Dedifferentiated amniotic fluid mesenchymal stem cell (primary cell): ENCODE results near the gene NEK6.

Experiments
- DNase-seq: peaks from one replicate; pipeline ENCODE4 v3.0.0-alpha.2; 2016; ENCODE audit errors: extremely low spot score

Gene NEK6

DNA sequence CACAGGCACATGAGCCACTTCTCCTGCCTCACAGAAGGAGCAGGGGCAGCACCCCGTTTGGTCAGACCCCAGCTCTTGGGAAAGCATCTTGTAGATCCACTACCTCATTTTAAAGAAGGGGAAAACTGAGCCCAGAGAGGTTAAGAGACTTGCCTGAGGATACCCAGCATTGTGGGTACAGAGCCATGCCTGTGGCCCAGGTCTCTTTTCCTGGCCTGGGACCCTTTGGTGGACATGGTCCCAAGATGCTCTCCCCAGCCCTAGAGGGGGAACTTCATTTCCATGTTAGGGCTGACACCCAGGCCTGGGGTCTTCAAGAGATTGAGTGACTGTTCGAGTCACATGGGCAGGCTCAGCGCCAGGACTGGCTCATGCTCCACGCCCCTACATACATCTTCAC lies 64.2 kb downstream of the NEK6 start:
- DNase-seq, result no peak

DNA sequence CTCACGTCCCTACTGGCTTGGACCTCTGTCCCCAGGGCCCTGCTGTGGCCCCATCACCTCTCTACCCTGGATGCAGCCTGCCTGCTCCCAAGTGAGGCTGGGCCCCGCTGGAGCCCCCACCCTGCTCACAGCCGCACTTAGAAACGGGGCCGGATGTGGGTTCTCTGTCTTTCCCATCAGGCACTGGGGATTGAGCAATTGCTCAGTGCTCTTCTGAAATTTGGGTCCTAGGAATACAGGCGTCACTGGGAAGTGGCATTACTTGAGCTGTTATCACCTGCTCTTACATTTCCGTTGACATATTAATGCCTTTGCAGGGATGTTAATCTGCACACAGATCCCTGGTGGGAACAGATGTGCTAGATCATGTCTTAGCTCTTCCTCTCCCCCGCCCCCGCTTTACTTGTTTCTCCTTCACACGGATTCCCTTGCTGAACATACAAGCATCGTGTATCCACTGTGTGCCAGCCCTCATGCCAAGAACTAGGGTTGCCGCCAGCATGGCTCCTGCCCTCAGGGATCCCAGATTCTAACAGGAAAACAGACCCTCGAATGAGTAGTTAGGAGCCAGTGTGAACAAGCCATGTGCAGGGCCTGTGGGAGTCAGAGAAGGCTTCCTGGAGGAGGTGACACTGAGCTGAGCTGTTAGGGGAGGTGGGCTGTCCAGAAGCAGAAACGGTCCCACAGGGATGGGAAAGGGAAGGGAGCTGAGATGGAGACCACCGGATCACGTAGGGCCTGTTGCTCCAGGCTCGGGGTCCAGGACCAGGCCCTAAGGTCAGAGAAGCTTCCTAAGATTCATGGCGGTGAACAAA lies 65.1 kb downstream of the NEK6 start:
- DNase-seq, result no peak

DNA sequence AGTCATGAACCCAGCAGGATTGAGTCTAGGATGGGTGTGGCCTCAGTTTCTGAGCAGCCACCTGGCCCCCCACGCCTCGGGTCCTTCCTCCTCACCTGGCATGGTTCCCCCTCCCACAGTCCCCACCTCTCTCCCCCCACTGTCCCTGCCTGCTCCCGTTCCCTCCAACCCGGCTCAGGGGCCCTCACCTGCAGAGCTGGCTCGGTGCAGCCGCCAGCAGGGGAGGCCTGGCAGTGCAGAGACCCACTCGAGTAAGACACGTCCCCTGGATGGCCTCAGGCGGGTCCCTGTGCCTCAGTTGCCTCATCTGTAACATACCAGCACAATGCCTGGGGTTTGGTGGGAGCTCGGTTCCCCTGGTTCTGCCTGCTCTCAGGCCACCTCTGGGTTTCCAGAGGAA lies 66.2 kb downstream of the NEK6 start:
- DNase-seq, result no peak

DNA sequence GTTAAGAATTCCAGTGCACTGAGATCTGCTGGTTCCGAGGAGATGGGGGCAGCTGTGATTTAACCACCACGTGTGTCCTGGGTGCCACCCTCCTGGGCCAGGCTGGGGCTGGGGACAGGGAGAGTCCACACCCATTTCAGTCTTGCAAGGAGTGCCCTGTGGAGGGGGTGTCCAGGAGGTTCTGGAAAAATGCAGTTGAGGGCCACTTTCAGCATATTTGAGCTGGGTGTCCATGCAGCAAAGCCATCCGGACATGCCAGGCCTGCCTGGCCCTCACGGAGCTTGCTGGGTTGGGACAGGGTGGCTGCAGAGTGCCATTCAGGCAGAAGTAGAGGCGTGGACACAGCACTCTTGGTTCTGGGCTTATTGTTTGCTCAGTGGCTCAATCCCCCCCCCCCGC lies 68.1 kb downstream of the NEK6 start:
- no peak for DNase-seq

DNA sequence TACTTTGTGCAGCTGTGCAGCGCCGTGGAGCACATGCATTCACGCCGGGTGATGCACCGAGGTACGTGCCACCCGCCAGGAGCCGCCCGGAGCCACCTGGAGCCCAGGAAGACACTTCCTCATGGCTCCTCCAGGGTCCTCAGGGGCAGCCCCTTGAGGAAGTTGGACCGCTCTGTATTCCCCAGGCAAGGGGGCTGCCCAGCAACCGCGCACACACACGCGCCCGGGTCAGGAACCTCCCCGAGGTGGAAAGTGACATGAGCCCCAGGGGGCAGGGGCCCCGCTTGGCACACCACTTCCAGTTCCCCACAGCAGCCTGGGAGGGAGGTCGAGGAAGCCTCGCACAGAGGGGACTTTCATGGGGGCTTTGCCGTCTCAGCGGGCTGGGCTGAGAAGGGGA lies 68.6 kb downstream of the NEK6 start:
- DNase-seq, result no peak

DNA sequence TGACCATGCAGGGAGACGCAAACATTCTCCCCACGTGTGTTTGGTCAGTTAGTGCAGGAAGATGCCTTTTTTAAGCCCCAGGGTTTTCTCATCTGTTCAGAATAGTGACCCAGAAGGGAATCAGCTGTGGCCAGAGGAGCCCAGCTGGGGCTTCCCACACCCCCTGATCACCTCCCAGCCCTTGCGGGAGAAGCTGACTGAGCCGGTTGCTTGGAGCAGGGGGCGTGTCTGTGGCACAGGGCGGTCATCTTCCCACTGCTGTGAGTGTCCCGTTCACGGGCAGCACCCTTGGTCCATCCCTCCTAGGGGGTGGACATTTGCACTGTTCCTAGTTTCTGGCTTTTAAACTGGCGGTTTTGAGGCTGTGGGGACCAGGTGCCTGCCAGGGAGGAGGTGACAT lies 69.7 kb downstream of the NEK6 start:
- no peak for DNase-seq

DNA sequence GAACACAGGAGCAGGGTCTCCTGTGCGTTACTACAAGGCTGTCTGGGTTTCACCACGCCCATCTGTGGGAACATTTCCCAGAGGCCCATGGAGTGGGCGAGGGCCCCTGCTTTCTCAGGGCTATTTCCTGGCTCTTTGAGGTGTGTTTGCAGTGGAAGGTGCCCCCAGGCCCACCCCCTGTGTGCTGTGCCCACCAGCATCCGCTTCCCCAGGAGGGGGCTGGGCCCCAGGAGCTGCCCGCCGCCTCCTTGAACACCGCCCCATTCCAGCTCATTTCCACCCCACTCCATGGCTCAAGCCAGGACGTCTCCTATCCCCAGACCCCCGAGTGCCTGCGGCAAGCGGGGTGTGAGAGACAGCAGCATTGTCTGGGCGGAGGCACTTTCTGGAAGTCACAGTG lies 70.5 kb downstream of the NEK6 start:
- no peak for DNase-seq

DNA sequence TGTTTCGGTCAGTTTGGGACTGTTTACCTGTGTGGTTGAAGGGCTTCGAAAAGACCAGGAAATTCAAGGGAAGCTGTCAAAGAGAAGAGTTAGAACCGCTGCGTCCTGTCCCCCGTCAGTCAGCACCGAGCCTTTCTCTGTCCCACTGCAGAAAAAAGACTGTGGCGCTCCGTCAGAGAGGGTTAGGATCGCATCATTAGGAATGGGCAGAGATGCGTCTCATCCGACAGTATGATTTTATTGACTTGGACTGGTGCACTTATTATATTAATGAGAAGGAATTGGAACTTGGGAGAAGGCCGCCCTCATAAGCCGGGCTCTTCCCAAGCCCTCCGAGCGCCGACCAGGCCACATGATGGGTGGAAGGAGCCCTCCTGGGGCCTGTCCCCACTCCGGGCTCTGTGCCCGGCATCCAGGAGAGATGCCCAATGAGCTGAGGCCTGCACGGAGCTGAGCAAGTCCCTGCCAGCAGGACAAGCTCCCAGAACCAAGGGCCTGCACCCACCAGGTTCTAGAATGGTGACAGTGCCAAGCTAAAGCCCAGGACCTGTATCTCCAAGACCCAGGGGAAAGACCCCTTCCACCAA lies 71.5 kb downstream of the NEK6 start:
- no peak for DNase-seq

DNA sequence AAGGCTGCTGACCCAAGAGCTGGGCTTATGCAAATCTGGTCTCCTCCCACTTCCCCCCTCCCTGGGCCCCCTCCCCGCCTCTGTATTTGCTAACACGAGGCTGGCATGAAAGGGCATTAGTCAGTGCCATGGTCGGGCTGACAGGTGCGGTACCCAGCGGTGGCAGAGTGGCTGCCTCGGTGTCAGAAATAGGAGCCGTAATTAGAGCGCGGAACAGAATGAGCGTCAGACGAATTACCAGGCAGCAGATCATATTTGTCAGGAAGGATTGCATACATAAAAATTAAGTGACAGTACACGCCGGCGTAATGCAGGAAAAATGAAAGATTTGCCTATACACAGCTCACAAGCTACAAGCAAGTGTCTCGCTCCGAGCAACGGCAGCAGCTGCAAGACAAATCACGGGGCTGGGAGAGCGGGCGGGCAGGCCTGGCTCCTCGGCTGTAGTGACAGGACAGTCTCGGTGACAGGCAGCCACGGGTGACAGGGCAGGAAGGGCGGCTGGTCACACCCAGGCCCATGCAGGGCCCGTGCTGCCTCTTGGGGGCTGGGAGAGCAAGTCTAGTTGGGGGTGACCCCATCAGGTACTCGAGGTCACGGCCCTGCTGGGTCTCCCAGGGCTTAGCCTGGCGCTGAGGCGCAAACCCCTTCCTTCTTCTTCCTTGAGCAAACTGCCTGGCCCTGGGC lies 72.4 kb downstream of the NEK6 start:
- no peak for DNase-seq

DNA sequence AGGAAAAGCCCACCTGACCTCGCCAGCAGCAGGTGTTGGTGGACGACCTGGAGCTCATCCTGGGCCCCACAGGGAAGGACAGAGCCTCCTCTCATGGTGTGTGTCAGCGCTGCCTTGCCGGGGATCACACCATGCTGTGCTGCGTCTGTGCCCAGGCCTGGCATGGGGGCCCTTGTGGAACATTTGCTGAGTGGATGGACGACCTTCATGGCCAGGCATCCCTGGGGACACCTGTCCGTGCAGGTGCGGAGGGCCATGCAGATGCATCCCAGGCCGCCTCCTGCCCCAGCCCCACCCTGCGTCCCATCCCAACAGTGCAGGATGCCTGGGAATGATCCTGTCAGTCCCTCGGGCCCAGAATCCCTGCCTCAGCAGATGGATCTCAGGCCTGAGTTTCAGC lies 73.8 kb downstream of the NEK6 start:
- no peak for DNase-seq

DNA sequence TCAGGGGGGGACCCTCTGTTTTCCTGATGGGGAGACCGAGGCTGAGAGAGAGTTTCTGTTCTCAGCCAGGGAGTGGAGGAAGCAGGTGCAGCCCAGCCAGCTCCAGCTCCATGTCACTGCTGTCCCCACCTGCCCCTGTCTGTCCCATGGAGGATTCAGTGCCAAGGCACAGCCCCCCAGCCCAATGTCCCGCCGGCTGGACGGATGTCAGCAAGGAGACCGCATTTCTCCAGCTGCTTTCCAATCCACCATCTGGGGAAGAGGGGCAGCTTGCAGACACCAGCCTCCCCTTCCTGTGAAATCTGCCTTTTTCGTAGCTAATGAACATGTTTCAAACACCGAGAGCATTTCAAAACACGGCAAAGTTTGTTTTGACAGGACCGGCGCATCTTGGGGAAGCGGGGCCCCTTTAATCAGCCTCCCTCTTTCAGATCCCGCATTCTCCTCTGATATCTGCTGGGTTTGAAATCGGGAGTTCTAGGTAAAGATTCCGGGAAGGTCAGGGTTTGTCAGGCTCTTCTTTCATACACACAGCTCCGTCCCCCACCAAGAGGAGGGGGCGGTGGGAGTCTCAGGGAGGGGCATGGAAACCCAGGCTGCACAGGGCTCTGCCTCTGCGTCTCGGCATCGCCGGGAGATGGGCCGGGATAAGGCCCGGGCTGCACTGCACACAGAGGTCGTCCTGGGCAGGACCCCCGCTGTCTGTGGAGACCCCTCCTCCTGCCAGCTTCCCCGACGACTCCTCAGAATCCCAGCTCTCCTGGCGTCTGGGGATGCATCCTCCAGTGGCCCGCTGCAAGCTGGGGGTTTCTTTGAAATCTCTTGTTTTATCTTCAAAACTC lies 74.8 kb downstream of the NEK6 start:
- DNase-seq, result no peak

DNA sequence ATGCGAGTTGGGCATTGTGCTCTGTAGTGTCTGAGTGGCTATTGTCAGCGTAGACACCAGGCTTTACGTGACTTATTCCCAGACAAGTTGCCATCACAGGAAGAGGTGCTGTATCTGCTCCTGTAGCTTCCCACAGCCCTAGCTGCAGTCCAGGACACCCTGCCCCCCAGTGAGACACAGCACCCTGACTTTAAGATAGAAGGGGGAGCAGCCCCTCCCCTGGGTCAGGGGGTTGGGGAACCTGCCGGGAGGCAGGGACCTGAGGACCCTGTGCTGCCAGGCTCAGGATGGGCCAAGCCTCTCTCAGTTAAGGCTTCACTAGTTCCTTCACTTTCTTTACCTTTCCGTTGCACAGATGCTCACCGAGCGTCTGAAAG lies 75.4 kb downstream of the NEK6 start:
- DNase-seq, result no peak

DNA sequence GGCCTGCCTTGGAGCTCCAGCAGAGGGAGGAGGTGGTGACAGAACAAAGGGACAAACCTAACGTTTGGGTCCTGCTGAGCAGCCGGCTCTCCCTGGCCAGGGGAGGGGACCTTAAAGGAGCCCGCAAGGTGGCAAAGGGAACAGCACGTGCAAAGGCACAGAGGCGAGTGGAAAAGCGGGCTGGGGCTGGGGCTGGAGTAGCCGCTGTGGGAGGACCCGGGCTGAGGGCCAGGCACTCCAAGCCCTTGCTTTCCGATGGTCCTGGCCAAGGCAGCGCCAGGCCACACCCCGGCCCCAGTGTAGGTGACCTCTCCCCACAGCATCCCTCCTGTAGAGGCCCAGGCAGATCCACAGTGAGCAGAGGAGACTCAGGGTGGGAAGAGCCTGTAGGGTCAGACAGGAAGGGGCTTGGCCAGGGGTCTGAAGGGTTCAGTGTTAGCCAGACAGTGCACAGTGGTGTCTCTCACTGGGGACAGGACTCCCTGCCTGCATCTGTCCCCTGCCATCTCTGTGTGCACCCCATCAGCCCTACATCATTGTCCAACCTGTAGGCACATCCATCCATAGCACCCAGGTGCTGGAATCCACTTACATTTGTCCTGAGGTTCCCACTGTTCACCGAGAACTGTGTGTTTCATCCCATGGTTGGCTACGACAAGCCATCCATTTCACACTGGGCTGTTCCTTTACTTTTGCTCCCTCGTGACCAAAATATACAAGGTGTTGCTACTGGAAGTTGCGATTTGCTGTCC lies 77.0 kb downstream of the NEK6 start:
- no peak for DNase-seq

DNA sequence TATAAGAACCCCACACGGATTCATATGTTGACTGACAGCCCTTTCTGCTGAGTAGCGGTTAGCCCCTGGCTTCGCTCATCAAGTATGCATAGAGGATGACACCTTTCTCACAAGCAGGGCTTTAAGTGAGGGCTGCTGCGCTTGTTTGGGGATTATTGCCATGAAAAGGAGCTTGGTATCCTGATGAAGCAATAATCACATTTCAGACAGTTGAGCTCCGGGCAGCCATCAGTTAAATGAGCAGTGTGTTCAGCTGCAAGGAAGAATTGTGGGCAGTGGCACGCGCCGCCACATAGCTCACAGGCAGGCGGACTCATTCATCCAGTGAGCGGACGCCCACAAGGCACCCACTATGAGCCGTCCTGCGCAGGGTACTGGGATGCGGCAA lies 77.6 kb downstream of the NEK6 start:
- DNase-seq, result no peak

DNA sequence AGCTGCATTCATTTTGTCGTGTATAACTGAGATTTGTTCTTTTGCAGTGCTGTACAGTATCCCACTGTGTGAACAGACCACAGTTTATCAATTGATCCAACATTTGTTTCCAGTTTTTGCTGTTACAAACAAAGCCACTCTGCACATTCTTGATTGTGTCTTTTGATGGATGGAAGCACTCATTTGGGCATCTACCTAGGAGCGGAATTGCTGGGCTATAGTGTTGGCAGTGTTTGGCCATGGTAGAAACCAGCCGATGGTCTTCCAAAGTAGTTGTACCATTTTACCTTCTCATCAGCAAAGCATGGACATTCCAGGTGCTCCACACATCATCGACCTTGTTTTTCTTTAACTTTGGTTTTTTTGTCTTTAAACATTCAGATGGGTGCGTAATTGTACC lies 79.8 kb downstream of the NEK6 start:
- DNase-seq, result no peak

DNA sequence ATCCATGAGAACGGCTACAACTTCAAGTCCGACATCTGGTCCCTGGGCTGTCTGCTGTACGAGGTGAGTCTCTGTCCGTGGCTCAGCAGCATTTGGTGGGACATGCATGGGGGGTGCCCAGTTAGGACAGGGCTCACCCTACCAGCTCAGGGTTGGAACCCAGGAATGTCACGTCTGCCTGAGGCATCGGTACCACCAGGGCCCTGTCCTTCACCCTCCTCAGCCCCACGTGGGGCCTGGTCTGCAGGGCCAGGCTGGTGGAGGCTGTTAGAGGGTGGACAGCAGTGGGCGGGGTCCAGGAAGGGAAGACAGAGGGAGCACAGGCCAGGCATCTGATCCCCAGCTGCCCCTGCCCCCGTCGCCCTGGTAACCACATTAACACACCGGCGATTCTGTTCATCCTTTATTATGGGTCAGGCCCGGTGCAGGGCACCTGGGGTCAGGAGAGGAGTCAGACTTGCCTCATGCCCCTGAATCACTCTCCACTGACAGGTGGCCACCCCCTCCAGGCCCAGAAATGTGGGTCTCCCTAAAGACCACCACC lies 81.9 kb downstream of the NEK6 start:
- no peak for DNase-seq

DNA sequence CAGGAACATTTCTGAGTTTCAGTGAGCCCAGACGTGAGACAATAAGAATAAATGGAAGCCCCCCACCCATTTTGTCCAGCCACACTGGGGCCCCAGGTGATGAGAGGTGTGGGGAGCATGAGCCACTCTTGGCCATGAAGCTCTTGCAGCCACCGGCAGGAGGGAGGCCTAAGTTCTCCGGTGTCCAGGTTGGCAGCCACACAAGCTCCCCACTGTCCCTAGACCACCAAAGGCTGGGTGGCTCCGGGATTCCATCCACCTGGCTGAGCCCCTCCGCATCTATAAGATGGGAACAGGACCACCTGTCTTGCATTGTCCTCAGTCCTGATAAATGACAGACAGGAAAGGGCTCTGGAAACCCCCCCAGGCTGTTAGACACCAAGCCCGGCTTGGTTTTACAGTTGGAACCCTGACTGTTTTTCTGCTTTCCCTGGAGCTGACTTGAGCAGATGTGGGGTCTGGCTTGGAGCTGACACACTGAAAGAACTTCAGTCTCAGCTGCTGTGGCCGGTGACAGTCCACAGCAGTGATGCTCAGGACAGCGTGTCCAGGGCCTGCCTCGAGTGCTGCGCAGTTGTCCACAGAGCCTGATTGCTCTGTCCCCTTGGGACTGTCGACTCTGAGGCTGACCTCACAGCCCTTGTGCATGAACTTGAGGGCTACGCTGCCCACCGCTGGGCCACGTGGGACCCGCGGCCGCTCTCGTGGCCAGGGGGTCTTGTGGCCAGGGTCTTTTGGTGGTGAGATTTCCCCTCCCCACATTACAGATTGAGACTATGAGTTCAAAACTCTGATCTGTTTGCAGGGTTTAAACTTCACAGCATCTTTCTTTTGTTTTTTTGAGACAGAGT lies 82.7 kb downstream of the NEK6 start:
- DNase-seq, result no peak

DNA sequence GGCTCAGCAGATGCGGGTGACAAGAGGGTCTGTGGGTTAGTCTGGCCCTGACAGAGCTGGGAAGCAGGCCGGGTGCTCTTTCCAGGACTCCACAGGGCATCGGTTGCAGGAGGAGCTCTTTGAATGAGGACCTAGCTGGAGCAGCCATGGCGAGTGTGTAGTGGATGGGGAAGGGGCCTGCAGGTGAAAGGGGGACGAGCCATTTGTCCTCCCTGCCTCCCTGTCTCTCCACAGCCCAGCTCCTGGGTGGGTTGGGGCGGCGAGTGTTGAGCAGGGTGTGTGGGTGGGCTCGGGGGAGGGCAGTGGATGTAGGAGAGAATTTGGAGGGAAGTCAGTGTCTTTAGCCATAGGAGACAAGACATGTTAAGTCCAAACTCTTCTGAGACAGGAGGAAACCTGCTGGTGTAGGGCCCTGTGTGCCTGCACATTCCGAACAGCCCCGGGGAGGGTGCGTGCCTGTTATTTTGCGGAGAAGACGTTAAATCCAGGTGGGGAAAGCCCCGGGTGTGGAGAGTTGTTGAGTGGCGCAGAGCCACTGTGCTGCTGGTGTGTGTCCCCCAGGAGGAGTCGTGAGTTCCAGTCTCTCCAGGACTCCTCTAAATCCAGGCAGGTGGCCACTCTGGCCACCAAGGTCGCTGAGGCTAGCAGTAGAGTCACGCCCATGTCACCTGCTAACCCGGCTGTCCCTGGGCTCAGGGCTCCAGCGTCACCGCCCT lies 83.9 kb downstream of the NEK6 start:
- DNase-seq, result no peak

DNA sequence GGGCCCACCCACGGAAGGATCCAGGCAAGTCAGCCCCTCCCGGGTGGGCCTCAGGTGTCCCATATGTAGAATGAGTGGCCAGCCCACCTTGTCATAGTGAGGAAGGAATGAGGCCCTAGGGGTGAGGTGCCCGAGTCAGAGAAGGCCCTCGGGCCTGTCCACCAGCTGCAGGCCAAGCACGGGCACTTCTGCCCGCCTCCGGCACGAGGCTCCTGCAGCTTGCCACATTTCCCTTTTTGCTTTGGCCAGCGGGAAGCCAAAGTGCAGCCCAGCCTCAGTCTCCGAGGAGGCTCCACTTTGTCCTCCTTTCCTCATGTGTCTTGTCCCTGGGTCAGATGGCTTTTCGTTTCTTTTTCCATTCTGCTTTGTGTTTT lies 84.6 kb downstream of the NEK6 start:
- DNase-seq, result no peak
